Measurements from ENCODE around the gene HEXD.
A peak's percentile ranks its signal among the peaks of the same experiment; 100 is the strongest.
"Not testable (repeated sequence)": the region's sequence is repeated elsewhere in the genome, so short reads cannot be mapped to it uniquely, and the experiment has no call there.

The HEXD gene

GRCh38 chr17:82396601-82397435 is 21.3 kb upstream of the HEXD start:
- no peak for DNase-seq (ENCODE audit: low read depth in 4 of 4, low spot score in 1 of 4)

GRCh38 chr17:82397449-82398335 is 20.5 kb upstream of the HEXD start:
- DNase-seq (ENCODE audit: low read depth in 4 of 4, low spot score in 1 of 4) = no peak

GRCh38 chr17:82399041-82399441 is 19.1 kb upstream of the HEXD start:
- no peak for DNase-seq (ENCODE audit: low read depth in 4 of 4, low spot score in 1 of 4)

GRCh38 chr17:82399601-82400101 is 18.5 kb upstream of the HEXD start:
- no peak for DNase-seq (ENCODE audit: low read depth in 4 of 4, low spot score in 1 of 4)

- no peak for DNase-seq (ENCODE audit: low read depth in 4 of 4, low spot score in 1 of 4)
Measured at GRCh38 chr17:82400206-82400605, 17.9 kb upstream of the HEXD start.

GRCh38 chr17:82400830-82401229 is 17.3 kb upstream of the HEXD start:
- peak in 2 of 4 experiments; percentile 26 to 28 for DNase-seq (ENCODE audit: low read depth in 4 of 4, low spot score in 1 of 4)

- DNase-seq (ENCODE audit: low read depth in 4 of 4, low spot score in 1 of 4) = no peak
Measured at GRCh38 chr17:82402865-82403264, 15.3 kb upstream of the HEXD start.

GRCh38 chr17:82403662-82404660 is 14.2 kb upstream of the HEXD start:
- DNase-seq (ENCODE audit: low read depth in 4 of 4, low spot score in 1 of 4) = no peak

GRCh38 chr17:82405051-82405450 is 13.1 kb upstream of the HEXD start:
- no peak for DNase-seq (ENCODE audit: low read depth in 4 of 4, low spot score in 1 of 4)

- DNase-seq (ENCODE audit: low read depth in 4 of 4, low spot score in 1 of 4) = no peak
Measured at GRCh38 chr17:82406131-82406671, 11.9 kb upstream of the HEXD start.

- DNase-seq (ENCODE audit: low read depth in 4 of 4, low spot score in 1 of 4) = no peak
Measured at GRCh38 chr17:82407255-82407654, 10.9 kb upstream of the HEXD start.

GRCh38 chr17:82408288-82408937 is 9.7 kb upstream of the HEXD start:
- DNase-seq (ENCODE audit: low read depth in 4 of 4, low spot score in 1 of 4) = no peak

GRCh38 chr17:82408938-82409318 is 9.2 kb upstream of the HEXD start:
- DNase-seq (ENCODE audit: low read depth in 4 of 4, low spot score in 1 of 4) = no peak

GRCh38 chr17:82410014-82410716 is 8.0 kb upstream of the HEXD start:
- DNase-seq (ENCODE audit: low read depth in 4 of 4, low spot score in 1 of 4) = no peak

GRCh38 chr17:82411396-82412053 is 6.6 kb upstream of the HEXD start:
- DNase-seq (ENCODE audit: low read depth in 4 of 4, low spot score in 1 of 4) = no peak

- DNase-seq (ENCODE audit: low read depth in 4 of 4, low spot score in 1 of 4) = not testable (repeated sequence)
Measured at GRCh38 chr17:82412081-82412480, 6.1 kb upstream of the HEXD start.

- no peak for DNase-seq (ENCODE audit: low read depth in 4 of 4, low spot score in 1 of 4)
Measured at GRCh38 chr17:82412535-82413520, 5.3 kb upstream of the HEXD start.

Measured in stimulated activated CD4-positive, alpha-beta T cell treated with anti-CD3 and anti-CD28 coated beads, Interleukin-1b, Interleukin-23, amount 100 ng/mL, for 24 hours (primary cell).